ENCODE measurements around the gene TM6SF1. TPM values are rescaled to one million over a fixed set of nuclear protein-coding genes. Genes with fewer than 3 reads are reported as not detected.

The TM6SF1 gene
- total RNA-seq, 4 donors from 2014 or later: 1.7 to 10.5 (median 3.9) TPM

GRCh38 chr15:83107841-83108181, 366 bp downstream of the TM6SF1 start:
- peaks cover 0 to 10% of the 10 kb centered on the region in 2 donors for H3K4me1 ChIP-seq
- H3K9me3 ChIP-seq: no peaks in the 10 kb centered on the region
- H3K27ac ChIP-seq: peak overlapping the region; percentile 5 to 30
- intact Hi-C loops (cut with DNase I; ENCODE audit: low total_unique reads): no loop called here
- no peaks in the 10 kb centered on the region for H3K27me3 ChIP-seq
- TF ChIP-seq POLR2A (IDR thresholded peaks at IDR 0.05): no peak
- TF ChIP-seq, protein P1, sequence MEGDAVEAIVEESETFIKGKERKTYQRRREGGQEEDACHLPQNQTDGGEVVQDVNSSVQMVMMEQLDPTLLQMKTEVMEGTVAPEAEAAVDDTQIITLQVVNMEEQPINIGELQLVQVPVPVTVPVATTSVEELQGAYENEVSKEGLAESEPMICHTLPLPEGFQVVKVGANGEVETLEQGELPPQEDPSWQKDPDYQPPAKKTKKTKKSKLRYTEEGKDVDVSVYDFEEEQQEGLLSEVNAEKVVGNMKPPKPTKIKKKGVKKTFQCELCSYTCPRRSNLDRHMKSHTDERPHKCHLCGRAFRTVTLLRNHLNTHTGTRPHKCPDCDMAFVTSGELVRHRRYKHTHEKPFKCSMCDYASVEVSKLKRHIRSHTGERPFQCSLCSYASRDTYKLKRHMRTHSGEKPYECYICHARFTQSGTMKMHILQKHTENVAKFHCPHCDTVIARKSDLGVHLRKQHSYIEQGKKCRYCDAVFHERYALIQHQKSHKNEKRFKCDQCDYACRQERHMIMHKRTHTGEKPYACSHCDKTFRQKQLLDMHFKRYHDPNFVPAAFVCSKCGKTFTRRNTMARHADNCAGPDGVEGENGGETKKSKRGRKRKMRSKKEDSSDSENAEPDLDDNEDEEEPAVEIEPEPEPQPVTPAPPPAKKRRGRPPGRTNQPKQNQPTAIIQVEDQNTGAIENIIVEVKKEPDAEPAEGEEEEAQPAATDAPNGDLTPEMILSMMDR (IDR thresholded peaks at IDR 0.05): no peak
- H3K36me3 ChIP-seq: no peaks in the 10 kb centered on the region
- DNase-seq: no peak
- H3K4me3 ChIP-seq: peak overlapping the region; percentile 15 to 24

DNA sequence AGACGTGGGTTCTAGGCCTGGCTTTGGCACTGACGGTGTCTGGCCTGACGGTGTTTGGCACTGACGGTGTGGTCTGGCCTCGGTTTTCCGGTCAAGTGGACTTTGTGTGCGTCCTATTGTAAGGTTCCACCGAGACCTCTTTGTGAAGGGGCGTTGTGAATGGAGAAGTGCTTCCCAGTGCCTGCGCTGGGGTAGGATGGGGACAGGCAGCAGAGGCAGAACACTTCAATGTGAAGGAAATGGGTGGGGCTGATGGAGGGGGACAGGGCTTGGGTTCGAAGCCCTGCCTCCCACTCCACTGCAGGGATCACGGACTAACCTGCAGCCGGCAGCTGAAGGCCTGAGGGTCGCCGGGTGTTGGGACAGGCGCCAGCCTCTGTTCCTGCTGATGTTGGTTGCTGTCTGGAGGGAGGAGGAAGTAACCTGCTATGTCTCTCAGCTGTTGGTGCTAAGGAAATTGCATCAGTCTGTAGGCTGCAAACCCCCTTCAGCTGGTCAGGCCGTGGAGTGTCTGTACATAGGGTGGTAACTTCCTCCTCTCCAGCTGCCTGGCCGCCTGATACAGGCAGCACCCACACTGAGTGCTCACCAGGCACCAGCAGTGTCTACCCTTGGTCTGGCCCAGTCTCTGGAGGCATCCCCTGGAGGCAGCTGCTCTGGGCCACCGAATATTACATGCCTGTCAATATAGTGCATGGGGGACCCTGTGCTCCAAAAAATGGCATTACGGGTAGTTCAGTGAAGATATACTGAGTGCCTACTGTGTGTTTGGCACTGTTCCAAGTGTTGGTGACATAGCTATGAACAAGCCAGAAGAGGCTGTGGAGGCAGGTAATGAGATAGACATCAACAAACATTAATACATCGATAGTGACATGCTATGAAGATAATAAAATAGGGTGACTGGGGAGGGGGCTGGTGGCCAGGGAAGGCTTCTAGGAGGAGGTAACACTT, 1.1 kb downstream of the TM6SF1 start:
- peaks cover 0 to 10% of the 10 kb centered on the region in 2 donors for H3K4me1 ChIP-seq
- H3K4me3 ChIP-seq: no peak overlapping the region
- H3K27ac ChIP-seq: peak overlapping the region; percentile 5 to 30
- no peaks in the 10 kb centered on the region for H3K36me3 ChIP-seq
- no peak for TF ChIP-seq POLR2A (IDR thresholded peaks at IDR 0.05)
- TF ChIP-seq, protein P1 (IDR thresholded peaks at IDR 0.05): no peak
- peak; percentile 15 to 39 for DNase-seq
- intact Hi-C loops (cut with DNase I; ENCODE audit: low total_unique reads): no loop called here
- H3K9me3 ChIP-seq: no peaks in the 10 kb centered on the region
- H3K27me3 ChIP-seq: no peaks in the 10 kb centered on the region

DNA sequence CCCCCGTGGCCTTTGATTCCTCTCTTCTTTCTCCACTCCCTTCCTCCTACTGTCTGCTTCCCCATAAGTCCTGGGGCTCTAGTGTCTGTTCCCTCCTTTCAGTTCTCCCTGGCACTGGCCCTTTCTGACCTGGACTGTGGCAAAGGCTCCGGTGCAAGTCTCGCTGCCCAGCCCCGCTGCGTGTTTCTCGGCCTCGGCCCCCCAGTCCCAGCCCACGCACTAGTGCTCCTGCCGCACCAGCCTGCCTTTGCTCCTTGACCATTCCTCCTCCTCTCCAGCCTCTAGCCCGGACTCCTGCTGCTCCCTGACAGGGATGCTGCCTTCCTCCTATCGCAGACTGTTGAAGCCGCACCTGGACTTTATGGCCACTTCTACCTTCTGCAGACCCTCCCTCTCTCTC, 2.1 kb downstream of the TM6SF1 start:
- no peaks in the 10 kb centered on the region for H3K9me3 ChIP-seq
- no peak overlapping the region for H3K4me3 ChIP-seq
- no peak for DNase-seq
- no peaks in the 10 kb centered on the region for H3K27me3 ChIP-seq
- H3K4me1 ChIP-seq: peaks cover 0 to 10% of the 10 kb centered on the region in 2 donors
- TF ChIP-seq POLR2A (IDR thresholded peaks at IDR 0.05): no peak
- TF ChIP-seq, protein P1 (IDR thresholded peaks at IDR 0.05): no peak
- intact Hi-C loops (cut with DNase I; ENCODE audit: low total_unique reads): no loop called here
- no peak overlapping the region for H3K27ac ChIP-seq
- H3K36me3 ChIP-seq: no peaks in the 10 kb centered on the region

DNA sequence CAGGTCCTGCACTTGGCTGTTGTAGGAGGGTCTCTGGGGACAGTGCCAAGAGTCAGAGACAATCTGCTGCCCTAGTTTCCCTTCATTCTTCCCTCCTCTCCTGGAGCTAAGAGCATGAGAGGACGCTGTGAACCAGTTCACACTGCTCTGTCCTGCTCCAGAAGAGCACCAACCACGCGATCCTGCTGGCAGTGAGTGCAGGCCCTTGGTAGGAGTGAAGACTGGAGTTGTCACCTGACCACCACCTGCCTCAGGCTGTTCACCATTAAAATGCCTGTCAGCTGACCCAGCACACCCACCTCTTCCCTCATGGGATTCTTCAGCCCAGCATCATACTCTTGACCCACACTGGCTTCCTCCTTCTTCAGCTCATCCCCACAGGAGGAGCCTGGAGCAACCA, 2.9 kb downstream of the TM6SF1 start:
- Histone ChIP-seq H3K4me3 (no peak overlapping the region), H3K4me1 (peaks cover 0 to 10% of the 10 kb centered on the region in 2 donors), H3K36me3 (no peaks in the 10 kb centered on the region), H3K27ac (no peak overlapping the region), H3K27me3 (no peaks in the 10 kb centered on the region), H3K9me3 (no peaks in the 10 kb centered on the region)
- TF ChIP-seq POLR2A (IDR thresholded peaks at IDR 0.05): no peak
- TF ChIP-seq, protein P1 (IDR thresholded peaks at IDR 0.05): no peak
- DNase-seq: no peak
- intact Hi-C loops (cut with DNase I; ENCODE audit: low total_unique reads): no loop called here

DNA sequence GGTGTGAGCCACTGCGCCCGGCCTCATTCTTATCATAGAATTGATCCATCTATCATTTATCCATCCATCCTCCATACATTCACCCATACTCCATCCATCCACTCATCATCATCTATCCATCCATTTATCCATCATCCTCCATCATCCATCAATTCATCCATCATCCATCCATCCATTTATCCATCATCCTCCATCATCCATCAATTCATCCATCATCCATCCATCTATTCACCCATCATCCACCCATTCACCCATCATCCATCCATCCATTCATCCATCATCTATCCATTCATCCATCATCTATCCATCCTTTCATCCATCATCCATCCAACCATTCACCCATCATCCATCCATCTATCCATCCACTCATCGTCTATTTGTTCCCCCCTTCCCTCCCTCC, 3.7 kb downstream of the TM6SF1 start:
- no peak overlapping the region for H3K27ac ChIP-seq
- peaks cover 0 to 10% of the 10 kb centered on the region in 2 donors for H3K4me1 ChIP-seq
- H3K27me3 ChIP-seq: no peaks in the 10 kb centered on the region
- no peaks in the 10 kb centered on the region for H3K36me3 ChIP-seq
- intact Hi-C loops (cut with DNase I; ENCODE audit: low total_unique reads): no loop called here
- H3K9me3 ChIP-seq: no peaks in the 10 kb centered on the region
- no peak overlapping the region for H3K4me3 ChIP-seq
- TF ChIP-seq POLR2A (IDR thresholded peaks at IDR 0.05): no peak
- TF ChIP-seq, protein P1 (IDR thresholded peaks at IDR 0.05): no peak
- no peak for DNase-seq
